Epidermal melanocyte (primary cell): ENCODE data around the gene GON7.
"Not testable (repeated sequence)": the region's sequence is repeated elsewhere in the genome, so short reads cannot be mapped to it uniquely, and the experiment has no call there.

Source experiments
- DNase-seq: peaks from one replicate; pipeline ENCODE4 v3.0.0; 2011; ENCODE audit warnings: low spot score; ENCODE audit not compliant: insufficient read length

Gene GON7

DNA sequence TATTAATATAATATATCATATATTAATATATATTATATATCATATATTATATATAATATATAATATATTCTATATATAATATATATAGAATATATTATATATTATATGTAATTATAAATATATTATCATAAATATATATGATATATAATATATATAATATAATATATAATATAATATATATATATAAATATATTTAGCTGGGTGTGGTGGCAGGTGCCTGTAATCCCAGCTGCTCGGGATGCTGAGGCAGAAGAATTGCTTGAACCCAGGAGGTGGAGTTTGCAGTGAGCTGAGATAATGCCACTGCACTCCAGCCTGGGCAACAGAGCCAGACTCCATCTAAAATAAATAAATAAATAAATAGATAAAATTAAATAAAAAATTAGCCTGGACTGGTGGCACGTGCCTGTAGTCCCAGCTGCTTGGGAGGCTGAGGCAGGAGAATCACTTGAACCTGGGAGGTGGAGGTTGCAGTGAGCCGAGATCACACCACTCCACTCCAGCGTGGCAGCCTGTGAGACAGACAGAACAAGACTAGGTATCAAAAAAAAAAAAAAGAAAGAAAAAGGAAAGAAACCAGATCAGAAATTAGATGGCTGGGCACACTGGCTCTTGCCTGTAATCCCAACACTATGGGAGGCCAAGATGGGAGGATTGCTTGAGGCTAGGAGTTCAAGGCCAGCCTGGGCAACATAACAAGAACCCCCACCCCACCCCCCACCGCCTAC lies 47.1 kb downstream of the GON7 start:
- not testable (repeated sequence) for DNase-seq

GRCh38 chr14:93158349-93158748 lies 48.5 kb downstream of the GON7 start:
- not testable (repeated sequence) for DNase-seq

DNA sequence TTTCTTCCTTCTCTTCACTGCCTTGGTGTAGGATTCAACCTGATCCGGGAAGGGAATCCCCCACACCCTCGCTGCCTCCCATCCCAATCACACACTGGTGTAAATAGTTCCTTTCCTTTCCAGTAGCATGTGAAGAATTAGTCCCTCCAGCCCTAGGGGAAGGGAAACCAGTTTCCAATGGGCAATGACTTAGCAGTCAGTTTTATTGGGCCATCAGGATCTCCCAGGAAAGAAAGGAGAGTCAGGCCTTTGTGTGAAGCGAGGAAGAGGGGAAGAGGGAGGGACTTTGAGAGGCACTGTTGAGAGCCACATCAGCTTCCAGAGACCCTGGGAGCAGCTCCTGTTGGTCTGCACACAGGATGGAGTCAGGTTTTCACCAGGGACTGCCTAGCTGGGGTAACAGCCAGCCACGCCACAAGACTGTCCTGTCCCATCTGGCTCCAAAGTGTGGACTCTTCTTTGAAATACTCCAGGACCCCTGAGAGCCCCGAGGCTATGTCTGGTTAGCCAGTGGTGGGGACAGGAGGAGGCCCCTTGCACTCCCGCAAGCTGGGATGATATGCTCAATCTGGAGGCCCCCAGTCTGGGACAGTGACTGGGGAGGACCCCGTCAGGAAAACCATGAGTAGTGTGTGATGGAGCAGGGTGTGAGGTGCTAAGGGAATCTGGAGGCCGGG lies 50.0 kb downstream of the GON7 start:
- DNase-seq: no peak

- no peak for DNase-seq
Observed at GRCh38 chr14:93155667-93156066, 51.2 kb downstream of the GON7 start.

GRCh38 chr14:93153121-93153520 lies 53.7 kb downstream of the GON7 start:
- DNase-seq: no peak
